Measurements from ENCODE around the gene KCNH1.

Gene KCNH1

GRCh38 chr1:210730023-210730422, 403.9 kb downstream of the KCNH1 start:
- TF ChIP-seq CTCF (IDR thresholded peaks at IDR 0.05), result no peak

GRCh38 chr1:210728437-210729149, 405.4 kb downstream of the KCNH1 start:
- no peak for TF ChIP-seq CTCF (IDR thresholded peaks at IDR 0.05)

- TF ChIP-seq CTCF (IDR thresholded peaks at IDR 0.05), result no peak
Measured at GRCh38 chr1:210727709-210728108, 406.2 kb downstream of the KCNH1 start.

- no peak for TF ChIP-seq CTCF (IDR thresholded peaks at IDR 0.05)
Measured at GRCh38 chr1:210726621-210727020, 407.3 kb downstream of the KCNH1 start.

GRCh38 chr1:210724768-210725167, 409.2 kb downstream of the KCNH1 start:
- TF ChIP-seq CTCF (IDR thresholded peaks at IDR 0.05), result no peak

- TF ChIP-seq CTCF (IDR thresholded peaks at IDR 0.05), result no peak
Measured at GRCh38 chr1:210723646-210724045, 410.3 kb downstream of the KCNH1 start.

GRCh38 chr1:210722410-210723081, 411.4 kb downstream of the KCNH1 start:
- TF ChIP-seq CTCF (IDR thresholded peaks at IDR 0.05), result no peak
